C4-2B (cell line): Measurements from ENCODE around the gene LYZL1.

Experiments
- CTCF ChIP-seq: fragments of 450-650 bp; conservative IDR thresholded peaks from 2 replicates; pipeline ENCODE4 v1.5.1; 2017; ENCODE audit warnings: mild to moderate bottlenecking
- ZFX ChIP-seq: fragments of 450-650 bp; IDR thresholded peaks from 2 replicates; pipeline ENCODE4 v1.6.1; 2017

- TF ChIP-seq CTCF (no peak), ZFX (no peak)
These were observed 8.4 kb upstream of the LYZL1 start for GRCh38 chr10:29280488-29280840.
